ENCODE measurements around the gene FFAR3. TPM values are rescaled to one million over a fixed set of nuclear protein-coding genes. Genes with fewer than 3 reads are reported as not detected.
"Not testable (repeated sequence)": the region's sequence is repeated elsewhere in the genome, so short reads cannot be mapped to it uniquely, and the experiment has no call there.

Gene FFAR3
- total RNA-seq, 1 experiment from 2014 or later: not detected

DNA sequence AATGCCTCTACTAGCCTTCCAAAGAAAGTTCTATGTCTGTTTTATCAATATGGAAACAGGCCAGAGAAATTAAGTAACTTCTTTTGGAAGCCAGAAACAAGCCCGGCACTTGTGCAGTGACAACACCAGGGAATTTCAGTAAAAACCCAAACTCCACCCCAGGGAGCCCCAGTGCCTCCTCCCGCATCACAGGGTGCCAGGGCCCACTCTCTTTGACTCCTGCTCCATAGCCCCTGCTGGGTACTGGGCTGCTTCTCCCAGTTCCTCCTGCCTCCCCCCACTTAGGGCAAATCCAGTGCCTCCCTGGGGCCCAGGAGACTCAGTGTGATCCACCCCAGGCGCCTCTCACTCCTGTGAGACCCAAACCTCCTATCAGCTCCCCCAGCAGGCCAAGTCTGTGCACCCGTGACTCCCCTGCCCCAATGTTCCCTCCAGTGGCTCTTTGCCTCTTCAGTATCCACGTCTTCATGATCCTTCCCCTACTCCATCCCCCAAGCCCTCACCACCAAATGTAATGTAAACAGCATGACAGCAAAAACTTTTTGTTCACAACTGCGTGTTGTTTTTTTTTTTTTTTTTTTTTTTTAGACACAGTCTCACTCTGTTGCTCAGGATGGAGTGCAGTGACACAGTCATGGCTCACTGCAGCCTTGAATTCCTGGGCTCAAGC, 2.3 kb upstream of the FFAR3 start:
- TF ChIP-seq, protein P1, sequence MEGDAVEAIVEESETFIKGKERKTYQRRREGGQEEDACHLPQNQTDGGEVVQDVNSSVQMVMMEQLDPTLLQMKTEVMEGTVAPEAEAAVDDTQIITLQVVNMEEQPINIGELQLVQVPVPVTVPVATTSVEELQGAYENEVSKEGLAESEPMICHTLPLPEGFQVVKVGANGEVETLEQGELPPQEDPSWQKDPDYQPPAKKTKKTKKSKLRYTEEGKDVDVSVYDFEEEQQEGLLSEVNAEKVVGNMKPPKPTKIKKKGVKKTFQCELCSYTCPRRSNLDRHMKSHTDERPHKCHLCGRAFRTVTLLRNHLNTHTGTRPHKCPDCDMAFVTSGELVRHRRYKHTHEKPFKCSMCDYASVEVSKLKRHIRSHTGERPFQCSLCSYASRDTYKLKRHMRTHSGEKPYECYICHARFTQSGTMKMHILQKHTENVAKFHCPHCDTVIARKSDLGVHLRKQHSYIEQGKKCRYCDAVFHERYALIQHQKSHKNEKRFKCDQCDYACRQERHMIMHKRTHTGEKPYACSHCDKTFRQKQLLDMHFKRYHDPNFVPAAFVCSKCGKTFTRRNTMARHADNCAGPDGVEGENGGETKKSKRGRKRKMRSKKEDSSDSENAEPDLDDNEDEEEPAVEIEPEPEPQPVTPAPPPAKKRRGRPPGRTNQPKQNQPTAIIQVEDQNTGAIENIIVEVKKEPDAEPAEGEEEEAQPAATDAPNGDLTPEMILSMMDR (conservative IDR thresholded peaks at IDR 0.05; ENCODE audit: low read depth, low read length): no peak
- TF ChIP-seq EZH2phosphoT487 (IDR thresholded peaks at IDR 0.05; ENCODE audit: borderline replicate concordance, low read length) (no peak), EZH2 (IDR thresholded peaks at IDR 0.05; ENCODE audit: low read length, unreplicated experiment) (no peak)
- peaks cover 10% of the 10 kb centered on the region; the same call in 1 of the 2 replicates for H3K27me3 ChIP-seq (ENCODE audit: low read length)
- H3K27ac ChIP-seq (ENCODE audit: low read length): no peak overlapping the region
- H3K36me3 ChIP-seq (ENCODE audit: low read depth, low read length): no peaks in the 10 kb centered on the region; the same call in 1 of the 2 replicates
- BruUV-seq (replicated peaks): no TSS peak
- H3K79me2 ChIP-seq (ENCODE audit: low read length): no peaks in the 10 kb centered on the region
- H3K4me1 ChIP-seq (ENCODE audit: insufficient read depth, low read length): no peaks in the 10 kb centered on the region
- no peak overlapping the region for H3K4me2 ChIP-seq (ENCODE audit: low read length)
- DNase-seq (no peak), ATAC-seq (no peak)
- no peak overlapping the region for H3K9ac ChIP-seq (ENCODE audit: low read length)
- H3F3A ChIP-seq (ENCODE audit: low read length, unreplicated experiment): no peaks in the 10 kb centered on the region
- intact Hi-C loops (cut with micrococcal nuclease): no loop called here
- no peaks in the 10 kb centered on the region for H3K9me3 ChIP-seq (ENCODE audit: low read length)
- no peaks in the 10 kb centered on the region for H4K20me1 ChIP-seq (ENCODE audit: low read length)
- no peaks in the 10 kb centered on the region for H3K9me2 ChIP-seq (replicated peaks; ENCODE audit: low read length)
- no peak overlapping the region for H3K4me3 ChIP-seq (ENCODE audit: low read length)
- CTCF ChIA-PET: interaction anchor here (0.7 kb wide), 1 partner anchor 113 kb away, joined by 3 read pairs; no protein-coding TSS in a partner anchor
- no peak overlapping the region for H2AFZ ChIP-seq (ENCODE audit: low read length)
- POLR2A ChIA-PET (ENCODE audit: unreplicated experiment): no interaction called here

GRCh38 chr19:35358834-35359233, 574 bp downstream of the FFAR3 start:
- POLR2A ChIA-PET (ENCODE audit: unreplicated experiment); H3K9ac ChIP-seq (ENCODE audit: low read length); H3K4me1 ChIP-seq (ENCODE audit: insufficient read depth, low read length); BruUV-seq (replicated peaks); H3K4me3 ChIP-seq (ENCODE audit: low read length); H3K27me3 ChIP-seq (ENCODE audit: low read length); H3K9me2 ChIP-seq (replicated peaks; ENCODE audit: low read length); H3K36me3 ChIP-seq (ENCODE audit: low read depth, low read length); ATAC-seq; DNase-seq; H4K20me1 ChIP-seq (ENCODE audit: low read length); CTCF ChIA-PET; H2AFZ ChIP-seq (ENCODE audit: low read length); H3K27ac ChIP-seq (ENCODE audit: low read length); H3K4me2 ChIP-seq (ENCODE audit: low read length); H3K79me2 ChIP-seq (ENCODE audit: low read length); H3K9me3 ChIP-seq (ENCODE audit: low read length); intact Hi-C loops (cut with micrococcal nuclease); H3F3A ChIP-seq (ENCODE audit: low read length, unreplicated experiment): not testable (repeated sequence)

DNA sequence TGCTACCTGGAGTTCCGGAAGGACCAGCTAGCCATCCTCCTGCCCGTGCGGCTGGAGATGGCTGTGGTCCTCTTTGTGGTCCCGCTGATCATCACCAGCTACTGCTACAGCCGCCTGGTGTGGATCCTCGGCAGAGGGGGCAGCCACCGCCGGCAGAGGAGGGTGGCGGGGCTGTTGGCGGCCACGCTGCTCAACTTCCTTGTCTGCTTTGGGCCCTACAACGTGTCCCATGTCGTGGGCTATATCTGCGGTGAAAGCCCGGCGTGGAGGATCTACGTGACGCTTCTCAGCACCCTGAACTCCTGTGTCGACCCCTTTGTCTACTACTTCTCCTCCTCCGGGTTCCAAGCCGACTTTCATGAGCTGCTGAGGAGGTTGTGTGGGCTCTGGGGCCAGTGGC, 1.1 kb downstream of the FFAR3 start:
- not testable (repeated sequence) for H3K4me3 ChIP-seq (ENCODE audit: low read length); ATAC-seq; DNase-seq

DNA sequence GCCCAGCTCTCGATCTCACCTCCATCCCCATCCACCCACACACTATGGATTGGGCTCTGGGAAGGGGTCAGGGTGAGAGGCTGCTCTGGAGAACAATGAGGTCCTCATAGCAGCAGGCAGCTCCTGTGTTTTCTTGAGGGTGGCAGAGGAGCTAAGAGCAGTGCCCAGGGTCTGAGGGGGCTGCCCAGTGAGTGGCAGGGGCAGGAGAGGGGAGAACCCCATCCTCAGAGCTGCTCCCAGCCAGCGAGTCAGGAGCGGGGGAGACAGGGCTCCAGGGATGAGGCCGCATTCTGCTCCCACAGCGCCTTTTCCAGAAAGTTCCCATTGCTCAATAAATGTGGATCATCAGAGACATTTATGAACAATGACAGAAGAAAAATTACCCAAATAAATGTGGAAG, 1.8 kb downstream of the FFAR3 start:
- H3K9ac ChIP-seq (ENCODE audit: low read length); ATAC-seq; H3K27ac ChIP-seq (ENCODE audit: low read length); H4K20me1 ChIP-seq (ENCODE audit: low read length); H2AFZ ChIP-seq (ENCODE audit: low read length); BruUV-seq (replicated peaks); H3F3A ChIP-seq (ENCODE audit: low read length, unreplicated experiment); H3K9me3 ChIP-seq (ENCODE audit: low read length); H3K36me3 ChIP-seq (ENCODE audit: low read depth, low read length); H3K27me3 ChIP-seq (ENCODE audit: low read length); POLR2A ChIA-PET (ENCODE audit: unreplicated experiment); H3K79me2 ChIP-seq (ENCODE audit: low read length); H3K4me2 ChIP-seq (ENCODE audit: low read length); CTCF ChIA-PET; H3K9me2 ChIP-seq (replicated peaks; ENCODE audit: low read length); H3K4me3 ChIP-seq (ENCODE audit: low read length); DNase-seq; H3K4me1 ChIP-seq (ENCODE audit: insufficient read depth, low read length); intact Hi-C loops (cut with micrococcal nuclease): not testable (repeated sequence)

More for the DNA sequence above, 1.1 kb downstream of the FFAR3 start:
- H3K36me3 ChIP-seq (ENCODE audit: low read depth, low read length); H3K27ac ChIP-seq (ENCODE audit: low read length); H3F3A ChIP-seq (ENCODE audit: low read length, unreplicated experiment); POLR2A ChIA-PET (ENCODE audit: unreplicated experiment); H4K20me1 ChIP-seq (ENCODE audit: low read length); H3K9me3 ChIP-seq (ENCODE audit: low read length); H2AFZ ChIP-seq (ENCODE audit: low read length); H3K4me1 ChIP-seq (ENCODE audit: insufficient read depth, low read length); H3K9ac ChIP-seq (ENCODE audit: low read length); CTCF ChIA-PET; H3K27me3 ChIP-seq (ENCODE audit: low read length); H3K4me2 ChIP-seq (ENCODE audit: low read length); H3K79me2 ChIP-seq (ENCODE audit: low read length); H3K9me2 ChIP-seq (replicated peaks; ENCODE audit: low read length); BruUV-seq (replicated peaks); intact Hi-C loops (cut with micrococcal nuclease): not testable (repeated sequence)
